Body of pancreas (tissue), 4 donors: ENCODE measurements around the gene UBE2L6.

Experiments used
- CTCF ChIP-seq, 7 experiments: fragments of 450-650 bp in 4 of 7; fragments of 200-600 bp in 3 of 7; sonication (generic) in 3 of 7; IDR thresholded peaks; one replicate each; pipeline ENCODE4 v1.5.1; 2016 to 2019; ENCODE audit warnings: antibody characterized with exemption in 7 of 7
- POLR2A ChIP-seq, 3 donors: fragments of 450-650 bp; IDR thresholded peaks; one replicate each; pipeline ENCODE4 v1.6.1; 2016; ENCODE audit warnings: antibody characterized with exemption in 3 of 3, mild to moderate bottlenecking in 2 of 3

- no peak for TF ChIP-seq POLR2A (IDR thresholded peaks at IDR 0.05)
- TF ChIP-seq CTCF (IDR thresholded peaks at IDR 0.05), result no peak
These were observed 54.0 kb downstream of the UBE2L6 start for GRCh38 chr11:57513452-57513795.
